GM12864 (cell line): ENCODE data around the gene ITGA5.

Experiments
- DNase-seq: peaks from one replicate; pipeline ENCODE4 v3.0.0-alpha.2; 2011; ENCODE audit warnings: low read depth
- H3K4me3 ChIP-seq: 2 replicates; pipeline ENCODE4 v1.5.1; 2011; ENCODE audit warnings: mild to moderate bottlenecking, low read depth, low read length, control low read depth
- CTCF ChIP-seq: IDR thresholded peaks from 2 replicates; pipeline ENCODE4 v1.5.1; 2011; ENCODE audit warnings: low read depth, mild to moderate bottlenecking, moderate library complexity, low read length, control low read depth, inconsistent platforms; ENCODE audit errors: missing control alignments

ITGA5 gene

DNA sequence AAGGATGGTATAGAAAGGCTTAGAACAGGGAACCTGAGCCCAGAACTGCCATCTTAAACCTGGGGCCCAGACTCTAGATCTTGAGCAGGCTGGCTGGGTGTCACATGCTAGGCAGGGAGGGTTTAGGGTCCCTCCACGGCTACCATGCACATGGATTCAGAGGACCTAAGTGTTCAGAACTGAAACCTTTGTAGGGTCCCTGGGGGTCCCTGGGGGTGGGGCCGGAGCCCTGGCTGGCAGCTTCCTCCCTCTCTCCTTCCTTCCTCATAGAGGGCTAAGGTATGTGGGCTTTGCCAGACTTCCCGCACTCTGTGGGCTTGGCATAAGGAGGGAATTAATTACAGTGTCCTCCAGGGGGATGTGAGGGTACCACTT is 29.9 kb downstream of the ITGA5 start:
- no peak for DNase-seq
- no peak for TF ChIP-seq CTCF
- H3K4me3 ChIP-seq: no peak overlapping the region

GRCh38 chr12:54388237-54389133 is 30.6 kb downstream of the ITGA5 start:
- no peak for TF ChIP-seq CTCF
- DNase-seq: no peak
- H3K4me3 ChIP-seq: no peak overlapping the region

- TF ChIP-seq CTCF: no peak
- no peak for DNase-seq
- H3K4me3 ChIP-seq: no peak overlapping the region
Measured at GRCh38 chr12:54387114-54387467, 32.0 kb downstream of the ITGA5 start.

DNA sequence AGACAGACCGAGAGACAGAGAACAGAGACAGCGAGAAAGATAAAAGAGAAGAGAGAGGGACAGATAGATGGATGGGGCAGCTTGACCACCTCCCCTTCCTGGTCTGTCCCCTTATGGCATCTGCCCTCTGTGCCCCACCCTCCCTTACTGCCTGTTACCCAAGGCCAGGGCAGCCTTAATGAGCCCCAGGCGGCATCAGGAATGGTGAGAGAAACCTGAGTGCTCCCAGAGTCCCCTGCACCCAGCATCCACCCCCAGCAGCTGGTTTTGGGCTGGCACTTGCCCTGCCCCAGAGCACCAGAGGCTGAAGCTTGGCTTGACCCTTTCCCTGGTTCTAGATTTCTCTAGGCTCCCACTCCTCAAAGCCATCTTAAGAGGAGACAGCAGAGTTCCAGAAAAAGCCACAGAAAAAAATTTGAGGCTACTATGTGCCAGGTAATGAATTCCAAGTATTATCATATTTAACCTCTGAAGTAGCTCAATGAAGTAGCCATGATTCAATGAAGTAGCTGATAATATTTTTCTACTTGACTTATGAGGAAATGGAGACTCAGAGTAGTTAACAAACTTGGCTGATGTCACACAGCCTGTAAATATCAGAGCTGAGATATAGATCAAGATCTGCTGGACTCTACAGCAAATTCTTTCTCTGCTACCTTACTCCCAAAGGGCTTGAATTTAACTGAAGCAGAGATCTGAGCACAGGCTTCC is 32.5 kb downstream of the ITGA5 start:
- H3K4me3 ChIP-seq: no peak overlapping the region
- no peak for DNase-seq

GRCh38 chr12:54385251-54385914 is 33.7 kb downstream of the ITGA5 start:
- TF ChIP-seq CTCF: no peak
- DNase-seq: no peak
- H3K4me3 ChIP-seq: no peak overlapping the region

More for the DNA sequence above, 32.5 kb downstream of the ITGA5 start:
- no peak for TF ChIP-seq CTCF

DNA sequence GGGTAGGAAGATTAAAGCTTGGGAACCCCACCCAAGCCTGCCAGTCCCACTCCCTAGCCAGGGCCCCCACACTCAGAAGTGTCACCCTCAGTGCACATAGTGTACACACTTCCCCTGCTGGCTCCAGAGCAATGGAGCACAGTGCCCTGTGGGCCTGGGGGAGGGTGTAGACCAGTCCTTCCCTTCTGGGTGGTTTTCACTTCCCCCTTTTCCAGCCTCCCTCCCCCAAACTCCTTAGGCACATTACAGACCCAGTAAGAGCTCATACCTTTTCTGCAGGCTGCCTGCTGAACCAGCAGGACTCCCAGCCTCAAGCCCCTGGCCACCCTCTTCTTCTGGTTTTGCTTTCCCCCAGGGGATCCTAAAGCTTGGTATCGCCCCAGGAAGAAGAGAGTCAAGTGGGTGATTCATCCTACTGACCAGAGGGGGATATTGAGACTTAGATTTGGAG is 34.5 kb downstream of the ITGA5 start, which contains the start of gene ZNF385A:
TSS of gene ZNF385A (minus strand) at position 143 of the 451 bp plus-strand sequence. CDS start 219 bp downstream, outside the sequence.
- H3K4me3 ChIP-seq: no peak within 1 kb of the TSS
- TF ChIP-seq CTCF: no peak
- no peak for DNase-seq
